ENCODE results near the gene ZFYVE28. TPM values are rescaled to one million over a fixed set of nuclear protein-coding genes. Genes with fewer than 3 reads are reported as not detected.

ZFYVE28 gene
- total RNA-seq, 2 experiments from 2014 or later = 19.7 to 20.0 TPM

DNA sequence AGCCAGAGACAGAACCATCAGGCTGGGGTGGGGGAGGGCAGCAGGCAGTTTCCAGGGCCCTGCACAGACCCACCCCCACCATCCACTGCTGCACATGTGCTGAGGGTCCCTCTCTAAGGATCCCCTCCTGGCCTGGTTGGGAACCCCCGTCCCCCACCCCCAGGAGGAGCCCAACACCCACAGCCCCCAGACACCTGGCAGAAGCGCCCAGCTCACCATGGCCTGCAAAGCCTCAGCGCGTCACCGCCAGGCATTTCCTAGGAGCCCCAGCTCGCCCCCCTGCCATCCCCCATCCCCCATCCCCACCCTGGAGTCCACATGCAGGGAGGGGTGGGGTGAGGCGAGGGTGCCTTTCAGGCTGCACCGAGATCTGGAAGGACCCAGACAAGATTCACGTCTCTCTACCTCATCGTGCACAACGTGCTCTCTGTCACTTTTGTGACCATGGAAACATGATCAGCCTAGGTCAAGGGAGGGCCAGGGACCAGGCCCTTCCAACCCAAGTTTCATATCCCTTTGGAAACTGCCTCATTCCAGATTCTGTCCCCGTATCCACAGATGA, 165.8 kb downstream of the ZFYVE28 start:
- Mint-ChIP-seq H3K4me1 (ENCODE audit: low read depth) (no peaks in the 10 kb centered on the region), H3K4me3 (no peak overlapping the region), H3K27me3 (no peaks in the 10 kb centered on the region), H3K27ac (no peak overlapping the region), H3K36me3 (peaks cover 1% of the 10 kb centered on the region), H3K9me3 (no peaks in the 10 kb centered on the region)
- POLR2A ChIA-PET = interaction anchor here (0.6 kb wide), 1 partner anchor 10 kb away, joined by 3 read pairs; no protein-coding TSS in a partner anchor
- CTCF ChIA-PET = no interaction called here
- intact Hi-C loops (cut with micrococcal nuclease) = no loop called here
- DNase-seq = no peak

GRCh38 chr4:2251795-2252529, 166.5 kb downstream of the ZFYVE28 start:
- no peaks in the 10 kb centered on the region for H3K4me1 Mint-ChIP-seq (ENCODE audit: low read depth)
- no peaks in the 10 kb centered on the region for H3K27me3 Mint-ChIP-seq
- H3K36me3 Mint-ChIP-seq = peaks cover 1% of the 10 kb centered on the region
- H3K27ac Mint-ChIP-seq = no peak overlapping the region
- ChIA-PET CTCF (no interaction called here), POLR2A (interaction anchor here (0.6 kb wide), 1 partner anchor 10 kb away, joined by 3 read pairs; no protein-coding TSS in a partner anchor)
- no peak overlapping the region for H3K4me3 Mint-ChIP-seq
- H3K9me3 Mint-ChIP-seq = no peaks in the 10 kb centered on the region
- no peak for DNase-seq
- intact Hi-C loops (cut with micrococcal nuclease) = no loop called here

DNA sequence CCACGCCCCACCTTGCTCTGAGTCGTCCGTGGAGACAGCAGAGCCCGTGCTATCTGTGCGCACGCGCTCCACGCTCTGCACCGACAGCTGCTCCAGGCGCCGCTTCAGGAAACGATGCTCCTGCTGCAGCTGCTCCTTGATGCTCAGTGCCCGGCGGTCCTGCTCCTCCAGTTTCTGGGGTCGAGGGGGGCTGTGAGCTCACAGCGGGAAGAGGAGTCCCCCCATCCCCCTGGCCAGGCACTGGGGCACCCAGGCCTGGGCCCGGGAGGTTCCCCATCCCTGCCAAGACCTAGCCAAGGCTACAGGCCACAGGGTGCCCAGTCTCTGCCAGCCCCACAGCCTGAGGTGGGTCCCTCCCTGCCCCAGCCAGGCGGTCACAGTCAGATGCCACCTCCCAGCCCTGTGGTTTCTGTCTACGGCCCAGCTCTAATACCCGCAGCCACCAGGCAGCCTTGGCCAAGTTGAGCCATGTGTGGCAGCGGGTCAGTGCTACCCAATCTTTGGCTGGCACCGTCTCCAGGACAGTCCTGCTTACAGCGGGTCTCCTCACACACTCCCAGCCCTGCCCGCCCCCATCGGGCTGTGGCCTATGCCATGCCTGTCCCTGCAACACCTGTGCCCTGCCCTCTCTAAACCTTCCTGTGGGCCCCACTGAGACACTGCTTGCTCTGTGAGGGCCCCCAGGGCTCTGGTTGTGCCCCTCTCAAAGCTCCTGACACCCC, 167.2 kb downstream of the ZFYVE28 start:
- Mint-ChIP-seq H3K27ac (no peak overlapping the region), H3K36me3 (peaks cover 1% of the 10 kb centered on the region), H3K9me3 (no peaks in the 10 kb centered on the region), H3K4me1 (ENCODE audit: low read depth) (no peaks in the 10 kb centered on the region), H3K27me3 (no peaks in the 10 kb centered on the region), H3K4me3 (no peak overlapping the region)
- ChIA-PET CTCF (no interaction called here), POLR2A (no interaction called here)
- no peak for DNase-seq
- intact Hi-C loops (cut with micrococcal nuclease) = no loop called here

DNA sequence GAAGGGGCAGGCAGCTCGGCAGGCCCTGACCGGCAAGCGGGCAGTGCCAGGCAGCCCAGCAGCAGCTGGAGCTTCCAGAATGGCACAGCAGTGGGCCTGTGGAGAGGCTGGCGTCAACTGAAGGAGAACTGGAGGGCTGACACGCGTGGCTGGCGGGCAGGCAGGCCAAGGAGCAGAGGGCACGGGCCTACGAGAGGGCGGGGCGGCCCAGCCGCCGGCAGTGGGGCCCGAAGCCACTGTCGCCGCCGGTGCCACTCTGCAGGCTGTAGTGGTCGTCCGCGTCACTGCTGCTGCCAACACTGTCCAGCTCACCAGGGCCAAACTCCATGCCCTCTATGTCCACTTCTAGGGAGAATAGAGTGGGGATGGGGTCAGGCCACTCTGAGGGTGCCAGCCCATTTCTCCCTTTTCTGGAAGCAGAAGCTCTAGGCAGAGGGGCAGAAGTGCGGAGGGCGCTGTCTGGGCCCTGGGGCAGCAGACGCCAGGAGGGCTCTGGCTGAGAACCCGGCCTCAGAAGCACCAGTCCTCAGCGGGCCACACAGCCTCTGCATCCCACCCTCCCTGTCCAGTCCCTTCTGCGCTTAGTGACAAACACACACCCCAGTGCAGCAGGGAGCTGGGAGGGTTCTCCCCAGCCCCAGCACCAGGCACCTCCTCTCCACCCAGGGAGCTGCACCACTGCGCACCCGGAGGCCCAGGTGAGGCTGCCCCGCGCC, 167.9 kb downstream of the ZFYVE28 start:
- H3K4me1 Mint-ChIP-seq (ENCODE audit: low read depth) = peaks cover under 1% of the 10 kb centered on the region
- H3K27ac Mint-ChIP-seq = no peak overlapping the region
- DNase-seq = peak; percentile 6
- no peaks in the 10 kb centered on the region for H3K27me3 Mint-ChIP-seq
- ChIA-PET CTCF (no interaction called here), POLR2A (no interaction called here)
- peaks cover 1% of the 10 kb centered on the region for H3K36me3 Mint-ChIP-seq
- H3K9me3 Mint-ChIP-seq = no peaks in the 10 kb centered on the region
- intact Hi-C loops (cut with micrococcal nuclease) = no loop called here
- H3K4me3 Mint-ChIP-seq = no peak overlapping the region

GRCh38 chr4:2249526-2250356, 168.7 kb downstream of the ZFYVE28 start:
- peaks cover 8% of the 10 kb centered on the region for H3K4me1 Mint-ChIP-seq (ENCODE audit: low read depth)
- intact Hi-C loops (cut with micrococcal nuclease) = loop anchor here (10.0 kb wide), 2 partner anchors 285 to 685 kb away; partner anchors contain the start of gene FAM193A
- ChIA-PET POLR2A (no interaction called here), CTCF (interaction anchor here (1.8 kb wide), 1 partner anchor 30 kb away, joined by 5 read pairs; no protein-coding TSS in a partner anchor)
- no peak overlapping the region for H3K4me3 Mint-ChIP-seq
- peaks cover 1% of the 10 kb centered on the region for H3K36me3 Mint-ChIP-seq
- peak; percentile 5 for DNase-seq
- no peaks in the 10 kb centered on the region for H3K27me3 Mint-ChIP-seq
- no peak overlapping the region for H3K27ac Mint-ChIP-seq
- H3K9me3 Mint-ChIP-seq = no peaks in the 10 kb centered on the region

- Mint-ChIP-seq H3K27ac (no peak overlapping the region), H3K9me3 (no peaks in the 10 kb centered on the region), H3K27me3 (no peaks in the 10 kb centered on the region), H3K4me3 (no peak overlapping the region), H3K4me1 (ENCODE audit: low read depth) (peaks cover 10% of the 10 kb centered on the region), H3K36me3 (no peaks in the 10 kb centered on the region)
- POLR2A ChIA-PET = no interaction called here
- intact Hi-C loops (cut with micrococcal nuclease) = loop anchor here (10.0 kb wide), 2 partner anchors 286 to 686 kb away; partner anchors contain the start of gene FAM193A
- CTCF ChIA-PET = interaction anchor here (1.8 kb wide), 1 partner anchor 29 kb away, joined by 5 read pairs; no protein-coding TSS in a partner anchor
- DNase-seq = no peak
These were observed 169.6 kb downstream of the ZFYVE28 start for GRCh38 chr4:2248821-2249261.

GRCh38 chr4:2248044-2248780, 170.2 kb downstream of the ZFYVE28 start:
- Mint-ChIP-seq H3K27ac (no peak overlapping the region), H3K4me3 (no peak overlapping the region), H3K27me3 (no peaks in the 10 kb centered on the region), H3K9me3 (no peaks in the 10 kb centered on the region), H3K36me3 (no peaks in the 10 kb centered on the region), H3K4me1 (ENCODE audit: low read depth) (peaks cover 15% of the 10 kb centered on the region)
- intact Hi-C loops (cut with micrococcal nuclease) = loop anchor here (10.0 kb wide), 2 partner anchors 287 to 687 kb away; partner anchors contain the start of gene FAM193A
- POLR2A ChIA-PET = no interaction called here
- DNase-seq = peak; percentile 7
- CTCF ChIA-PET = interaction anchor here (1.8 kb wide), 1 partner anchor 28 kb away, joined by 5 read pairs; no protein-coding TSS in a partner anchor

- intact Hi-C loops (cut with micrococcal nuclease) = loop anchor here (10.0 kb wide), 2 partner anchors 287 to 687 kb away; partner anchors contain the start of gene FAM193A
- DNase-seq = peak; percentile 6
- ChIA-PET CTCF (interaction anchor here (0.6 to 1.8 kb wide), 2 partner anchors 28 to 35 kb away, joined by 3 to 5 read pairs; no protein-coding TSS in a partner anchor), POLR2A (no interaction called here)
- Mint-ChIP-seq H3K4me1 (ENCODE audit: low read depth) (peaks cover 15% of the 10 kb centered on the region), H3K36me3 (no peaks in the 10 kb centered on the region), H3K4me3 (no peak overlapping the region), H3K27ac (no peak overlapping the region), H3K9me3 (no peaks in the 10 kb centered on the region), H3K27me3 (no peaks in the 10 kb centered on the region)
These were observed 171.1 kb downstream of the ZFYVE28 start for GRCh38 chr4:2247128-2248043.

- Mint-ChIP-seq H3K27ac (no peak overlapping the region), H3K4me3 (no peak overlapping the region), H3K27me3 (no peaks in the 10 kb centered on the region), H3K36me3 (no peaks in the 10 kb centered on the region), H3K9me3 (no peaks in the 10 kb centered on the region), H3K4me1 (ENCODE audit: low read depth) (peaks cover 16% of the 10 kb centered on the region)
- CTCF ChIA-PET = interaction anchor here (0.6 kb wide), 1 partner anchor 34 kb away, joined by 3 read pairs; no protein-coding TSS in a partner anchor
- POLR2A ChIA-PET = no interaction called here
- intact Hi-C loops (cut with micrococcal nuclease) = loop anchor here (10.0 kb wide), 2 partner anchors 288 to 688 kb away; partner anchors contain the start of gene FAM193A
- DNase-seq = no peak
These were observed 171.9 kb downstream of the ZFYVE28 start for GRCh38 chr4:2246384-2247127.
